ENCODE measurements around the gene SF3A1.

GRCh38 chr22:30382340-30382739, 25.6 kb upstream of the SF3A1 start:
- TF ChIP-seq, protein P1, sequence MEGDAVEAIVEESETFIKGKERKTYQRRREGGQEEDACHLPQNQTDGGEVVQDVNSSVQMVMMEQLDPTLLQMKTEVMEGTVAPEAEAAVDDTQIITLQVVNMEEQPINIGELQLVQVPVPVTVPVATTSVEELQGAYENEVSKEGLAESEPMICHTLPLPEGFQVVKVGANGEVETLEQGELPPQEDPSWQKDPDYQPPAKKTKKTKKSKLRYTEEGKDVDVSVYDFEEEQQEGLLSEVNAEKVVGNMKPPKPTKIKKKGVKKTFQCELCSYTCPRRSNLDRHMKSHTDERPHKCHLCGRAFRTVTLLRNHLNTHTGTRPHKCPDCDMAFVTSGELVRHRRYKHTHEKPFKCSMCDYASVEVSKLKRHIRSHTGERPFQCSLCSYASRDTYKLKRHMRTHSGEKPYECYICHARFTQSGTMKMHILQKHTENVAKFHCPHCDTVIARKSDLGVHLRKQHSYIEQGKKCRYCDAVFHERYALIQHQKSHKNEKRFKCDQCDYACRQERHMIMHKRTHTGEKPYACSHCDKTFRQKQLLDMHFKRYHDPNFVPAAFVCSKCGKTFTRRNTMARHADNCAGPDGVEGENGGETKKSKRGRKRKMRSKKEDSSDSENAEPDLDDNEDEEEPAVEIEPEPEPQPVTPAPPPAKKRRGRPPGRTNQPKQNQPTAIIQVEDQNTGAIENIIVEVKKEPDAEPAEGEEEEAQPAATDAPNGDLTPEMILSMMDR (IDR thresholded peaks at IDR 0.05): no peak
- TF ChIP-seq POLR2A (IDR thresholded peaks at IDR 0.05): no peak
- TF ChIP-seq POLR2AphosphoS5 (IDR thresholded peaks at IDR 0.05; ENCODE audit: insufficient read depth in 1 of 2, low read depth in 1 of 2): no peak

Data from vagina (tissue), 2 donors.